ENCODE results near the gene FLAD1.

FLAD1 gene

GRCh38 chr1:154948079-154948478 lies 35.1 kb upstream of the FLAD1 start:
- DNase-seq (ENCODE audit: low read depth, low spot score) = no peak

GRCh38 chr1:154951901-154952657 lies 31.1 kb upstream of the FLAD1 start:
- H3K4me3 ChIP-seq (ENCODE audit: low read length) = no peak overlapping the region
- no peak for DNase-seq (ENCODE audit: low read depth, low spot score)

More at GRCh38 chr1:154948079-154948478, 35.1 kb upstream of the FLAD1 start:
- H3K4me3 ChIP-seq (ENCODE audit: low read length) = no peak overlapping the region

- no peak for DNase-seq (ENCODE audit: low read depth, low spot score)
- no peak overlapping the region for H3K4me3 ChIP-seq (ENCODE audit: low read length)
Observed at GRCh38 chr1:154952664-154953063, 30.5 kb upstream of the FLAD1 start.

- no peak overlapping the region for H3K4me3 ChIP-seq (ENCODE audit: low read length)
- no peak for DNase-seq (ENCODE audit: low read depth, low spot score)
Observed at GRCh38 chr1:154953611-154954038, 29.5 kb upstream of the FLAD1 start.

GRCh38 chr1:154954541-154954940 lies 28.6 kb upstream of the FLAD1 start:
- peak overlapping the region; percentile 64 for H3K4me3 ChIP-seq (ENCODE audit: low read length)

GRCh38 chr1:154955039-154955717 lies 28.0 kb upstream of the FLAD1 start:
- H3K4me3 ChIP-seq (ENCODE audit: low read length) = peak overlapping the region; percentile 64
- peak; percentile 97 for DNase-seq (ENCODE audit: low read depth, low spot score)

More at GRCh38 chr1:154954541-154954940, 28.6 kb upstream of the FLAD1 start:
- no peak for DNase-seq (ENCODE audit: low read depth, low spot score)

- peak; percentile 94 for DNase-seq (ENCODE audit: low read depth, low spot score)
- H3K4me3 ChIP-seq (ENCODE audit: low read length) = peak within 1 kb of the TSS; percentile 64
Observed at GRCh38 chr1:154955718-154956543, 27.2 kb upstream of the FLAD1 start, which contains the start of gene PBXIP1. Gene PBXIP1 (minus strand): TSS chr1:154956099. CDS start chr1:154953721, 2,378 bp downstream.

- DNase-seq (ENCODE audit: low read depth, low spot score) = no peak
- peak overlapping the region; percentile 64 for H3K4me3 ChIP-seq (ENCODE audit: low read length)
Observed at GRCh38 chr1:154956544-154956941, 26.6 kb upstream of the FLAD1 start.

- no peak overlapping the region for H3K4me3 ChIP-seq (ENCODE audit: low read length)
- DNase-seq (ENCODE audit: low read depth, low spot score) = no peak
Observed at GRCh38 chr1:154957091-154957657, 26.0 kb upstream of the FLAD1 start.

GRCh38 chr1:154958036-154958435 lies 25.1 kb upstream of the FLAD1 start:
- no peak for DNase-seq (ENCODE audit: low read depth, low spot score)
- no peak overlapping the region for H3K4me3 ChIP-seq (ENCODE audit: low read length)

GRCh38 chr1:154958681-154959425 lies 24.3 kb upstream of the FLAD1 start:
- no peak overlapping the region for H3K4me3 ChIP-seq (ENCODE audit: low read length)
- no peak for DNase-seq (ENCODE audit: low read depth, low spot score)

GRCh38 chr1:154959426-154959780 lies 23.7 kb upstream of the FLAD1 start:
- no peak for DNase-seq (ENCODE audit: low read depth, low spot score)
- no peak overlapping the region for H3K4me3 ChIP-seq (ENCODE audit: low read length)

GRCh38 chr1:154960446-154961136 lies 22.6 kb upstream of the FLAD1 start:
- DNase-seq (ENCODE audit: low read depth, low spot score) = no peak
- peak overlapping the region; percentile 62 for H3K4me3 ChIP-seq (ENCODE audit: low read length)

GRCh38 chr1:154961207-154962155 lies 21.7 kb upstream of the FLAD1 start, which contains the start of gene PYGO2:
Gene PYGO2 (minus strand): TSS chr1:154961782. CDS start chr1:154961576, 206 bp downstream.
- peak within 1 kb of the TSS; percentile 62 for H3K4me3 ChIP-seq (ENCODE audit: low read length)
- DNase-seq (ENCODE audit: low read depth, low spot score) = peak; percentile 72

GRCh38 chr1:154962156-154962749 lies 20.9 kb upstream of the FLAD1 start:
- peak overlapping the region; percentile 62 for H3K4me3 ChIP-seq (ENCODE audit: low read length)
- DNase-seq (ENCODE audit: low read depth, low spot score) = no peak

- H3K4me3 ChIP-seq (ENCODE audit: low read length) = peak overlapping the region; percentile 62
- DNase-seq (ENCODE audit: low read depth, low spot score) = no peak
Observed at GRCh38 chr1:154962795-154963330, 20.3 kb upstream of the FLAD1 start.
